HG03521 (cell line): Measurements from ENCODE around the gene P4HA2.
"Not testable (repeated sequence)": the region's sequence is repeated elsewhere in the genome, so short reads cannot be mapped to it uniquely, and the experiment has no call there.

ENCODE experiments used
- ATAC-seq: cut with Tn5 transposase; IDR thresholded peaks from one replicate; pipeline ENCODE4 v1.9.1; 2021; ENCODE audit warnings: mild to moderate bottlenecking, moderate library complexity; ENCODE audit not compliant: unreplicated experiment

Gene P4HA2

GRCh38 chr5:132150565-132150964, 77.1 kb downstream of the P4HA2 start:
- no peak for ATAC-seq

DNA sequence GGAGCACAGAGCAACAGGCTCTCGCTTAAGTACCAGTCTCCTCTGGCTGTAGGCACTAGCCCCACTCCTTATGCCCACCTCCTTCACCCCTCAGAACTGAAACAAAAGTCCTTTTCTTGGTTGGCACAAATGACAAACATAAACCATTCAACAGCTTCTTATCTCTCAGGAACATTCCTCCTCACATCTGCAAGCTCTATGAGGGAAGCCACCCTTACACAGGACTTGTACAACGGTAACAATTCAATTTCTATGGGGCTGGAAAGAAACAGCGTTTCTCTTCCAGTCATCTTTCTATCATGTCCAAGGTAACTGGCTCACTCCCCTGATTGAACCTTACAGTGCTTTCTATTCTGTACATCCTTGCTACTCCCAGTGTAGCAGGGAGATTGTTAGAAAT, 80.0 kb downstream of the P4HA2 start:
- no peak for ATAC-seq

DNA sequence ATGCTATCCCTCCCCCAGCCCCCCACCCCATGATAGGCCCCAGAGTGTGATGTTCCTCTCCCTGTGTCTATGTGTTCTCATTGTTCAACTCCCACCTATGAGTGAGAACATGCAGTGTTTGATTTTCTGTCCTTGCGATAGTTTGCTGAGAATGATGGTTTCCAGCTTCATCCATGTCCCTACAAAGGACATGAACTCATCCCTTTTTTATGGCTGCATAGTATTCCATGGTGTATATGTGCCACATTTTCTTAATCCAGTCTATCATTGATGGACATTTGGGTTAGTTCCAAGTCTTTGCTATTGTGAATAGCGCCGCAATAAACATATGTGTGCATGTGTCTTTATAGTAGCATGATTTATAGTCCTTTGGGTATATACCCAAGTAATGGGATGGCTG, 82.3 kb downstream of the P4HA2 start:
- not testable (repeated sequence) for ATAC-seq

DNA sequence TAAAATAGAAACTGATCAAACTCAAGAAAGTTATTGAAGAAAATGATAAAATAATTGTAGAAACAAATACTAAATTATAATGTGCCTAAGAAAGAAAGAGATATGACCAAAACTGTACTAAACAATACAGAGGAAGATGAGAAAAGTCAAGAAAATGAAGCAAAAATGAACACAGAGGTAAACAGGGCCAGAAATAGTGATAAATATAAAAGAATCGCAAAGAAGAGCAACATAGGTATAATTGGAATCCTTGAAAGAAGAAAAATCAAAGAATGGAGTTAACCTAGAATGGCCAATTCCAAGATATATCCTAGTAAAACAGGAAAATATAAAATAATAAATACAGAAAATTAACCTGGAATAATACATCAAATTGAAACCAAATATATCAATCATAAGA, 84.5 kb downstream of the P4HA2 start:
- no peak for ATAC-seq

DNA sequence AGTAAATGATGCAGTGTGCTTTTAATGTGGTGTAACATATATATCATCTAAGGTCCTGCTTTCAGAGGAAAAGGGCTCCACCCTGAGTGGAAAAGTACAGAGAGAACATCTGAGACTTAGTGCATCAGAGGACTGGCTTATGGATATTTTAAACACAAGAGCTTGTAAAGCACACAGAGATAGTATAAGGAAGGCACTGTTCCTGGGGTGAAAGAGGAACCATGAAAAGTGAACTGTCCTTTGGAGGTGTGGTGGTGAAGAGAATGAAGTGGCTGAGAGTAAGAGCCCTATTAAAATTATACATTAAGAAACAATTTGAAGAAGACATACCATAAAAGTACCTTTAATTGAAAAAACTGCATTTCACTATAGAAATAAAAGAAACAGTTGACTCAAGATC, 85.2 kb downstream of the P4HA2 start:
- no peak for ATAC-seq
